GM12878 (cell line): ENCODE measurements around the gene ACAP2.

Experiments
- ATF7 ChIP-seq: fragments of 450-650 bp; IDR thresholded peaks from 2 replicates; pipeline ENCODE4 v1.6.1; 2016; ENCODE audit warnings: low read depth, mild to moderate bottlenecking
- CBX5 ChIP-seq: sonication (generic); IDR thresholded peaks from 2 replicates; pipeline ENCODE4 v1.6.1; 2016; ENCODE audit warnings: low read depth, moderate library complexity, mild to moderate bottlenecking, inconsistent platforms
- CTCF ChIP-seq, 3 experiments: IDR thresholded peaks in 2 of 3; conservative IDR thresholded peaks in 1 of 3; 2 replicates each; pipeline ENCODE4 v1.5.1; 2011; ENCODE audit warnings: low read depth in 3 of 3, low read length in 3 of 3, mild to moderate bottlenecking in 3 of 3, control low read depth in 2 of 3, moderate library complexity in 2 of 3, inconsistent platforms in 1 of 3, mixed read lengths in 1 of 3; ENCODE audit not compliant: control insufficient read depth in 2 of 3, insufficient read depth in 1 of 3; ENCODE audit errors: extremely low read depth in 1 of 3
- ESRRA ChIP-seq: IDR thresholded peaks from 2 replicates; pipeline ENCODE4 v1.6.1; 2012; ENCODE audit warnings: mild to moderate bottlenecking, low read length, improper control_type of control experiment
- RAD21 ChIP-seq: IDR thresholded peaks from 2 replicates; pipeline ENCODE4 v1.6.1; 2011; ENCODE audit warnings: mild to moderate bottlenecking, low read depth, low read length, moderate library complexity; ENCODE audit not compliant: insufficient read depth
- USF2 ChIP-seq: IDR thresholded peaks from 2 replicates; pipeline ENCODE4 v1.6.1; 2011; ENCODE audit warnings: low read depth, low read length, improper control_type of control experiment, borderline replicate concordance

- TF ChIP-seq CTCF (IDR thresholded peaks at IDR 0.05 in 2 of 3, conservative IDR thresholded peaks at IDR 0.05 in 1 of 3; ENCODE audit: control insufficient read depth in 2 of 3, extremely low read depth in 1 of 3, insufficient read depth in 1 of 3, low read depth in 3 of 3, low read length in 3 of 3) (no peak), CBX5 (no peak), RAD21 (no peak), ATF7 (no peak), USF2 (no peak), ESRRA (no peak)
These were observed 196.2 kb downstream of the ACAP2 start for GRCh38 chr3:195246581-195246995.
